ENCODE results near the gene FOSL2. TPM values are rescaled to one million over a fixed set of nuclear protein-coding genes. Genes with fewer than 3 reads are reported as not detected.
A peak's percentile ranks its signal among the peaks of the same experiment; 100 is the strongest.

Gene FOSL2
- polyA plus RNA-seq, 3 donors = 24.8 to 270 (median 28.6) TPM

GRCh38 chr2:28463211-28463816 is 70.7 kb downstream of the FOSL2 start:
- H3K27ac Mint-ChIP-seq = peak overlapping the region; percentile 91 to 97 (median 95)
- Histone ChIP-seq H3K9ac (ENCODE audit: insufficient read depth, low read length, poor library complexity, severe bottlenecking) (no peak overlapping the region), H3K4me1 (ENCODE audit: control insufficient read depth in 1 of 2, insufficient read depth in 2 of 2, low read length in 2 of 2) (peaks cover 53 to 74% of the 10 kb centered on the region in 2 donors), H2AFZ (ENCODE audit: insufficient read depth, low read depth, low read length, poor library complexity, severe bottlenecking) (peak overlapping the region; percentile 66), H3K36me3 (replicated peaks in 1 of 2; ENCODE audit: control insufficient read depth in 1 of 2, insufficient read depth in 2 of 2, low read length in 2 of 2) (no peaks in the 10 kb centered on the region), H3K79me2 (ENCODE audit: insufficient read depth, low read length) (no peaks in the 10 kb centered on the region), H3K9me3 (replicated peaks in 1 of 2; ENCODE audit: control insufficient read depth in 1 of 2, insufficient read depth in 1 of 2, low read length in 2 of 2) (no peaks in the 10 kb centered on the region), H3K27me3 (ENCODE audit: control insufficient read depth in 2 of 2, insufficient read depth in 2 of 2, low read length in 2 of 2) (no peaks in the 10 kb centered on the region), H3K4me2 (replicated peaks; ENCODE audit: extremely low read depth, low read length, poor library complexity, severe bottlenecking) (peak overlapping the region; percentile 63), H4K20me1 (ENCODE audit: insufficient read depth, low read length) (no peaks in the 10 kb centered on the region), H3K27ac (ENCODE audit: low read depth in 1 of 2, low read length in 2 of 2) (peak overlapping the region; percentile 41 to 88), H3K4me3 (replicated peaks in 1 of 3; ENCODE audit: low read depth in 2 of 3, low read length in 3 of 3) (peak overlapping the region in 1 of 3 experiments; percentile 46)
- H3K4me3 Mint-ChIP-seq = peak overlapping the region in 1 of 2 donors; percentile 53
- peaks cover 0 to 8% (median 3%) of the 10 kb centered on the region in 7 donors for H3K9me3 Mint-ChIP-seq
- intact Hi-C loops (cut with micrococcal nuclease) = no loop called here
- 13% methylated on average over 3 of the region's 6 CpGs for WGBS (ENCODE audit: insufficient coverage)
- H3K36me3 Mint-ChIP-seq = peaks cover 0 to 5% of the 10 kb centered on the region in 2 donors
- DNase-seq = no peak
- no peak for TF ChIP-seq CTCF (IDR thresholded peaks at IDR 0.05)
- H3K4me1 Mint-ChIP-seq = peaks cover 69% of the 10 kb centered on the region
- H3K27me3 Mint-ChIP-seq (ENCODE audit: low read depth in 3 of 3) = no peaks in the 10 kb centered on the region

GRCh38 chr2:28463893-28464292 is 71.2 kb downstream of the FOSL2 start:
- Mint-ChIP-seq H3K27me3 (ENCODE audit: low read depth in 3 of 3) (no peaks in the 10 kb centered on the region), H3K9me3 (peaks cover 0 to 8% (median 3%) of the 10 kb centered on the region in 7 donors), H3K27ac (peak overlapping the region; percentile 91 to 97 (median 95)), H3K36me3 (peaks cover 0 to 5% of the 10 kb centered on the region in 2 donors), H3K4me1 (peaks cover 75% of the 10 kb centered on the region), H3K4me3 (peak overlapping the region in 1 of 2 donors; percentile 53)
- no peaks in the 10 kb centered on the region for H3K9me3 ChIP-seq (replicated peaks in 1 of 2; ENCODE audit: control insufficient read depth in 1 of 2, insufficient read depth in 1 of 2, low read length in 2 of 2)
- H3K4me1 ChIP-seq (ENCODE audit: control insufficient read depth in 1 of 2, insufficient read depth in 2 of 2, low read length in 2 of 2) = peaks cover 58 to 80% of the 10 kb centered on the region in 2 donors
- intact Hi-C loops (cut with micrococcal nuclease) = no loop called here
- H4K20me1 ChIP-seq (ENCODE audit: insufficient read depth, low read length) = no peaks in the 10 kb centered on the region
- no peaks in the 10 kb centered on the region for H3K36me3 ChIP-seq (replicated peaks in 1 of 2; ENCODE audit: control insufficient read depth in 1 of 2, insufficient read depth in 2 of 2, low read length in 2 of 2)
- peak overlapping the region in 1 of 2 donors; percentile 88 for H3K27ac ChIP-seq (ENCODE audit: low read depth in 1 of 2, low read length in 2 of 2)
- H3K9ac ChIP-seq (ENCODE audit: insufficient read depth, low read length, poor library complexity, severe bottlenecking) = peak overlapping the region; percentile 22
- no peaks in the 10 kb centered on the region for H3K27me3 ChIP-seq (ENCODE audit: control insufficient read depth in 2 of 2, insufficient read depth in 2 of 2, low read length in 2 of 2)
- peak overlapping the region in 1 of 3 experiments; percentile 46 for H3K4me3 ChIP-seq (replicated peaks in 1 of 3; ENCODE audit: low read depth in 2 of 3, low read length in 3 of 3)
- H3K4me2 ChIP-seq (replicated peaks; ENCODE audit: extremely low read depth, low read length, poor library complexity, severe bottlenecking) = peak overlapping the region; percentile 63
- H2AFZ ChIP-seq (ENCODE audit: insufficient read depth, low read depth, low read length, poor library complexity, severe bottlenecking) = peak overlapping the region; percentile 66
- TF ChIP-seq CTCF (IDR thresholded peaks at IDR 0.05) = no peak
- 4% methylated on average over 3 of the region's 4 CpGs for WGBS (ENCODE audit: insufficient coverage)
- H3K79me2 ChIP-seq (ENCODE audit: insufficient read depth, low read length) = no peaks in the 10 kb centered on the region
- DNase-seq = peak; percentile 74 to 82 (median 74)

Data from CD14-positive monocyte (primary cell).